Nucleus accumbens (tissue), 56 donors: ENCODE results near the gene PSTPIP2.
"Not testable (repeated sequence)": the region's sequence is repeated elsewhere in the genome, so short reads cannot be mapped to it uniquely, and the experiment has no call there.

Experiments used
- DNase-seq, 56 donors: peaks; one replicate each; lab custom pipeline; 2025; lab: John Stamatoyannopoulos, UW

Gene PSTPIP2

GRCh38 chr18:45993438-45993837, 78.6 kb downstream of the PSTPIP2 start:
- no peak for DNase-seq

GRCh38 chr18:45992527-45992926, 79.5 kb downstream of the PSTPIP2 start:
- not testable (repeated sequence) for DNase-seq

GRCh38 chr18:45991788-45992187, 80.3 kb downstream of the PSTPIP2 start:
- DNase-seq: no peak

- no peak for DNase-seq
Measured at GRCh38 chr18:45984546-45985235, 87.4 kb downstream of the PSTPIP2 start.

GRCh38 chr18:45981821-45982220, 90.2 kb downstream of the PSTPIP2 start:
- no peak for DNase-seq

GRCh38 chr18:45980229-45980628, 91.8 kb downstream of the PSTPIP2 start:
- DNase-seq: no peak

- DNase-seq: no peak
Measured at GRCh38 chr18:45978084-45978483, 94.0 kb downstream of the PSTPIP2 start.

- no peak for DNase-seq
Measured at GRCh38 chr18:45976974-45977373, 95.1 kb downstream of the PSTPIP2 start.

GRCh38 chr18:45976566-45976965, 95.5 kb downstream of the PSTPIP2 start:
- DNase-seq: no peak

GRCh38 chr18:45974088-45974536, 97.9 kb downstream of the PSTPIP2 start:
- DNase-seq: peak in 34 of 56 donors; percentile 1 to 74 (median 10)

GRCh38 chr18:45967007-45967706, 104.9 kb downstream of the PSTPIP2 start, which contains the start of gene EPG5:
Gene EPG5 (minus strand): TSS chr18:45967329. CDS start chr18:45967239, 90 bp downstream.
- DNase-seq: peak; percentile 57 to 96 (median 91)

GRCh38 chr18:45964913-45965312, 107.1 kb downstream of the PSTPIP2 start:
- not testable (repeated sequence) for DNase-seq

- DNase-seq: no peak
Measured at GRCh38 chr18:45962866-45963265, 109.2 kb downstream of the PSTPIP2 start.

- DNase-seq: no peak
Measured at GRCh38 chr18:45962461-45962860, 109.6 kb downstream of the PSTPIP2 start.

GRCh38 chr18:45959484-45959883, 112.6 kb downstream of the PSTPIP2 start:
- not testable (repeated sequence) for DNase-seq

- no peak for DNase-seq
Measured at GRCh38 chr18:45958730-45959129, 113.3 kb downstream of the PSTPIP2 start.

- no peak for DNase-seq
Measured at GRCh38 chr18:45958027-45958426, 114.0 kb downstream of the PSTPIP2 start.

GRCh38 chr18:45957100-45957499, 115.0 kb downstream of the PSTPIP2 start:
- no peak for DNase-seq

- peak in 17 of 56 donors; percentile 2 to 69 (median 17) for DNase-seq
Measured at GRCh38 chr18:45954070-45954934, 117.8 kb downstream of the PSTPIP2 start.

GRCh38 chr18:45951016-45951714, 120.9 kb downstream of the PSTPIP2 start:
- peak in 6 of 56 donors; percentile 4 to 22 (median 10) for DNase-seq
